Measurements from ENCODE around the gene IFT57.

GRCh38 chr3:108201258-108201657 lies 21.0 kb downstream of the IFT57 start:
- TF ChIP-seq CTCF (IDR thresholded peaks at IDR 0.05) (no peak), EZH2 (IDR thresholded peaks at IDR 0.05; ENCODE audit: borderline replicate concordance, insufficient read depth, low read depth, low read length, poor library complexity, severe bottlenecking) (no peak)

Measured in B cell (primary cell).